GM11168 (cell line): ENCODE data around the gene ANKRD13A.

Experiments used
- in situ Hi-C: fragments of 300-500 bp; cut with MboI; formaldehyde crosslinking; loops from one replicate; pipeline ENCODE4 v1.12.0; 2022; ENCODE audit warnings: low sequenced_read_pairs; ENCODE audit not compliant: unreplicated experiment

ANKRD13A gene

GRCh38 chr12:110073049-110073831, 74.0 kb downstream of the ANKRD13A start:
- in situ Hi-C loops: no loop called here

- in situ Hi-C loops: no loop called here
Observed at GRCh38 chr12:110074089-110074488, 74.9 kb downstream of the ANKRD13A start.

DNA sequence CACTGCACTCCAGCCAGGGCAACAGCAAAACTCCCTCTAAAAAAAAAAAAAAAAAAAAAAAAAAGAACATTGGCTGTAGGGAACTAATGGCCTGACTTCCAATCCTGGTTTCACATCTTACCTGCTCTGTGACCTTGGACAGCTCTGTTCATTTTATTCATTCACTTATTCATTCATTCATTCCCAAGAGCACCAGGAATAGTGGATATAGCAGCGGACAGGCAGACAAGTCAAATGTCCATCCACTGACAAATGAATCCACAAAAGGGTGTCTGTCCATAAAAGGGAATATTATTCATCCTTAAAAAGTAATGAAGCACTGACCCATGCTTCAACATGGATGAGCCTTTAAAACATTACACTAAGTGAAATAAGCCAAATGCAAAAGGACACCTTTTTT, 76.7 kb downstream of the ANKRD13A start:
- in situ Hi-C loops: no loop called here

DNA sequence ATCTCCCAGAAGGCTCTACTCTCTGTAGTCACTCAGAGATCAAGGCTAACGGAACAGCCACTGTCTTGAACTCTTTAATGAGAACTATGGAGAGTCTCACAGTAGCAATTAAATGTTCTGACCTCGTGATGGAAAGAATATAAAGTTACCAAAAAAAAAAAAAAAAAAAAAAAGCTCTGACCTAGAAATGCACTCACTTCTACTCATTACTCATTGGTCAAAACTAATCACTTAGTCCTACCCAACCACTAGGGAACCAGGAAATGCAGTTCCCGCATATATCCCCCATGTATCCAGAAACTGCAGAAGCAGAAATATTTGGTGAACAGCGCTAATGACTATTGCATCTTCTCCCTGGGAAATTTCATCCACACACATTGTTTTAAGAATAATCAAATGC, 78.6 kb downstream of the ANKRD13A start:
- in situ Hi-C loops: no loop called here

DNA sequence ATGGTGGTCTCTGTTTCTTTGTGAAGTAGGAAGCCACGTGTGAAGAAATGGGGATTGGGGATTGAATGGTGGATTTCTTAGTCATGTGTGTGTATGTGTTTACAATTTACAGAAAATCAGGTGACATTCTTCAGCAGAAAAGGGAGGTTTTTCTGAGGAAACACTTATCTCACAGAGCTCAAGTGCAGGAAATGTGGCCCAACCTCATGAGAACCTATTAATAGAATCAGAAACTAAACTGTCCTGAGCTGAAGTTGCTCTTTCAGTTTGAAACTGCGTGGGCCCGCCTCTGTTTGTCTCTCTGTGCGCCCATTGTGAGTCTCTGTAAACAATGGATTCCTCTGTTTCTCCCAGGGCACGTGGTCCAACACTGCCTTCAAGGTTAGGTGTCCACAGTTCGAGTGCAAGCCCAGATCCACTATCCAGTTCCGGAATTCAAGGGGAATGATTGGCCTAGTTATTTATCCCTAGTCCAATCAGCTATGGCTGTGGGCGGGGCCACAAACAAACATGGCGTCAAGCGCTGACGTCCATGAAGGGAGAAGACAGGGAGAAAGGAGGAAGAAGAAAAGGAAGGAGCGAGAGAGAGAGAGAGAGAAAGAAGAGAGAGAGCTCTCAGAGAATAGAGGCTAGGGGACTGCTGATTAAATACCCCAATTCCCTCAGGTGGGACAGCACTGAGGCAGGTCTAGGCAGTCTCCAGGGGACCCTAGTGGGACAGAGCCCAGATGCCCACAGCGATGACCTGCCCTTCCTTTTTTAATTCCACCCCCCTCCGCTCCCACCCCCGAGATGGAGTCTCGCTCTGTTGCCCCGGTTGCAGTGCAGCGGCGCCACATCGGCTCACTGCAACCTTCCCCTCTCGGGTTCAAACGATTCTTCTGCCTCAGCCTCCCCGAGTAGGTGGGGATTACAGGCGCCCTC, 80.5 kb downstream of the ANKRD13A start:
- in situ Hi-C loops: loop anchor here (10.0 kb wide), 1 partner anchor 345 kb away; no protein-coding TSS in a partner anchor

GRCh38 chr12:110080410-110080809, 81.2 kb downstream of the ANKRD13A start:
- in situ Hi-C loops: loop anchor here (10.0 kb wide), 1 partner anchor 344 kb away; no protein-coding TSS in a partner anchor

DNA sequence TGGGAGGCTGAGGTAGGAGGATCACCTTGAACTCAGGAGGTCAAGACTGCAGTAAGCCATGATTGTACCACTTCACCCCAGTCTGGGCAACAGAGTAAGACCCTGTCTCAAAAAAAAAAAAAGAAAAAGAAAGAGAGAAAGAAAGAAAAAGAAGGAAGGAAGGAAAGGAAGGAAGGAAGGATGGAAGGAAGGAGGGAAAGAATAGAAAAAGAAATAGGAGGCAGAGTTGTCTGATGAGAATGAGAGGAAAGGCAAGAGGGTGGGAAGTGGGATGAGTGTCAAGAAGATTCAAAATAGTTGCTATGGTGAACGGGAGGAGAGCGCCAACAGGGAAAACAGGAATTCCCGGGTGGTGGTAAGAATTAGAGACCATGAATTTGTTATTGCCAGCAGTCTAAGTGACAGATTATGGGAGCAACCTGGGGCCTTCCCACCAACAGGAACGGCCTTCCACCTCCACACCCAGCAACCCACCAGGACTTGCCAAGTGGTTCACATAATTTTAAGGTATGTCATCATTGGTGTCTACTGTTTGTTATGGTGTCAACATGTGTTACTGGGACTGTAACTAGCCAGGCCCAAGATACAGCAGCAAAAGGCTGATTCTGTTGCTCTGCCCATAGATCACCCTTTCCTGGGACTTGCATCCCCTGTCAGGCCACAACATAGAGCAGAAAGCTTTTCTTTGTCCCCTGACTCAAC, 85.2 kb downstream of the ANKRD13A start:
- in situ Hi-C loops: loop anchor here (10.0 kb wide), 1 partner anchor 340 kb away; no protein-coding TSS in a partner anchor

DNA sequence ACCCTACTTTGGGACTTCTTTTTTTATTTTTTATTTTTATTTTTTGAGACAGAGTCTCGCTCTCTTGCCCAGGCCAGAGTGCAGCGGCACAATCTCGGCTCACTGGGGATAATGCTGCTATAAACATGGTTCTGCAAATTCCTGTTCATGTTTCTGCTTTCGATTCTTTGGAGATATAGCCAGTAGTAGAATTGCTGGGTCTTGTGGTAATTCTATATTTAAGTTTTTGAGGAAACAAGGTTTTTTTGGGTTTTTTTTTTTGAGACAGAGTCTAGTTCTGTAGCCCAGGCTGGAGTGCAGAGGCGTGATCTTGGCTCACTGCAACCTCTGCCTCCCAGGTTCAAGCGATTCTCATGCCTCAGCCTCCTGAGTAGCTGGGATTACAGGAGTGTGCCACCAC, 89.0 kb downstream of the ANKRD13A start:
- in situ Hi-C loops: loop anchor here (10.0 kb wide), 1 partner anchor 337 kb away; no protein-coding TSS in a partner anchor

- in situ Hi-C loops: loop anchor here (10.0 kb wide), 1 partner anchor 336 kb away; no protein-coding TSS in a partner anchor
Observed at GRCh38 chr12:110088936-110089335, 89.7 kb downstream of the ANKRD13A start.
